K562 (cell line): Measurements from ENCODE around the gene COX15. TPM values are rescaled to one million over a fixed set of nuclear protein-coding genes. Genes with fewer than 3 reads are reported as not detected.

Experiments
- ATAC-seq: fragments of 200-7000 bp; cut with Tn5 transposase; 3 replicates; pipeline ENCODE4 v1.9.1; 2020; ENCODE audit warnings: moderate library complexity
- BruUV-seq: library from RNA; stranded (reverse); fragments of 400-500 nt; replicated peaks from 2 replicates; lab custom pipeline; 2021; lab: Mats Ljungman, UMichigan
- CTCF ChIA-PET: fragments of 300-600 bp; formaldehyde crosslinking; extraction: SDS; loops from one replicate; lab custom pipeline; 2021; ENCODE audit warnings: low intra/inter-chr PET ratio; lab: Yijun Ruan, JAX
- POLR2A ChIA-PET: fragments of 300-600, 350-650 bp; sonication (Branson Sonifier 250); formaldehyde crosslinking; extraction: SDS; loops from one replicate; lab custom pipeline; 2021; ENCODE audit warnings: antibody characterized with exemption, inconsistent platforms; lab: Yijun Ruan, JAX
- DNase-seq, 4 experiments: peaks; one replicate each; pipeline versions ENCODE4 v3.0.0 to v3.0.0-alpha.2; 2011 to 2018; ENCODE audit warnings: low spot score in 3 of 4, mixed read lengths in 3 of 4; ENCODE audit errors: extremely low read depth in 1 of 4
- FAIRE-seq: peaks from 2 replicates; lab custom pipeline; 2011; peaks lifted over from hg19 to GRCh38; lab: Jason Lieb, UNC
- H2AFZ ChIP-seq: 2 replicates; pipeline ENCODE4 v1.6.0; 2011; ENCODE audit warnings: low read depth, low read length, control low read depth, inconsistent platforms
- H3K27ac ChIP-seq: fragments of 200-600 bp; 3 replicates; pipeline ENCODE4 v1.8.0; 2011; ENCODE audit warnings: low read depth, mild to moderate bottlenecking, control low read depth, inconsistent platforms, low read length, moderate library complexity, mixed read lengths; ENCODE audit errors: extremely low read depth
- H3K27me3 ChIP-seq, 2 experiments: fragments of 300-600 bp in 1 of 2; 2 replicates in 1 of 2; 3 replicates in 1 of 2; pipeline versions ENCODE4 v1.6.0 to v1.8.0; 2011; ENCODE audit warnings: inconsistent platforms in 2 of 2, low read length in 2 of 2, mild to moderate bottlenecking in 1 of 2, mixed read lengths in 1 of 2, moderate library complexity in 1 of 2; ENCODE audit not compliant: control insufficient read depth in 2 of 2, insufficient read depth in 2 of 2
- H3K36me3 ChIP-seq: fragments of 300-600 bp; 3 replicates; pipeline ENCODE4 v1.8.0; 2011; ENCODE audit warnings: mild to moderate bottlenecking, low read length, inconsistent platforms; ENCODE audit not compliant: control insufficient read depth, insufficient read depth
- H3K4me1 ChIP-seq, 2 experiments: fragments of 200-600 bp in 1 of 2; replicated peaks in 1 of 2; 2 replicates in 1 of 2; 3 replicates in 1 of 2; pipeline versions ENCODE4 v1.5.1 to v1.8.0; 2011; ENCODE audit warnings: inconsistent platforms in 2 of 2, low read length in 2 of 2, mild to moderate bottlenecking in 1 of 2, mixed read lengths in 1 of 2, moderate library complexity in 1 of 2; ENCODE audit not compliant: control insufficient read depth in 2 of 2, insufficient read depth in 2 of 2
- H3K4me2 ChIP-seq: 2 replicates; pipeline ENCODE4 v1.6.1; 2011; ENCODE audit warnings: low read length, control low read depth, inconsistent platforms, mixed read lengths; ENCODE audit not compliant: insufficient read depth
- H3K4me3 ChIP-seq: fragments of 200-600 bp; sonication (generic), shearing (Covaris generic); 2 replicates; pipeline ENCODE4 v1.5.1; 2016; ENCODE audit warnings: control low read depth, inconsistent platforms
- H3K79me2 ChIP-seq: fragments of 200-600 bp; 3 replicates; pipeline ENCODE4 v1.8.0; 2011; ENCODE audit warnings: low read length, inconsistent platforms; ENCODE audit not compliant: control insufficient read depth, insufficient read depth
- H3K9ac ChIP-seq, 2 experiments: 2 replicates each; pipeline versions ENCODE4 v1.6.0 to v1.6.1; 2011; ENCODE audit warnings: low read depth in 2 of 2, low read length in 2 of 2, control low read depth in 1 of 2, inconsistent platforms in 1 of 2, mild to moderate bottlenecking in 1 of 2, mixed read lengths in 1 of 2; ENCODE audit not compliant: insufficient read depth in 1 of 2
- H3K9me1 ChIP-seq: one replicate; pipeline ENCODE4 v1.6.0; 2011; ENCODE audit warnings: inconsistent platforms, mild to moderate bottlenecking, low read length, moderate library complexity; ENCODE audit not compliant: control insufficient read depth, insufficient read depth
- H3K9me3 ChIP-seq: replicated peaks from 2 replicates; pipeline ENCODE4 v1.5.1; 2011; ENCODE audit warnings: low read depth, low read length, inconsistent platforms; ENCODE audit not compliant: control insufficient read depth, insufficient read depth
- H4K20me1 ChIP-seq: replicated peaks from 2 replicates; pipeline ENCODE4 v1.6.1; 2011; ENCODE audit warnings: low read length, inconsistent platforms, mixed read lengths; ENCODE audit not compliant: control insufficient read depth, insufficient read depth
- ATF4 ChIP-seq: fragments of 450-650 bp; formaldehyde crosslinking; IDR thresholded peaks from 2 replicates; pipeline ENCODE4 v1.4.0; 2022; ENCODE audit warnings: mild to moderate bottlenecking, moderate library complexity
- CREB1 ChIP-seq, 2 experiments: sonication (generic) in 1 of 2; formaldehyde crosslinking in 1 of 2; IDR thresholded peaks; 2 replicates each; pipeline versions ENCODE4 v1.6.1 to v1.8.0; 2012 to 2022; ENCODE audit warnings: inconsistent platforms in 1 of 2, mild to moderate bottlenecking in 1 of 2, missing genetic modification reagents in 1 of 2, moderate library complexity in 1 of 2
- KAT7 ChIP-seq: sonication (generic); formaldehyde crosslinking; IDR thresholded peaks from 2 replicates; pipeline ENCODE4 v1.8.0; 2022; ENCODE audit warnings: missing genetic modification reagents, mild to moderate bottlenecking, borderline replicate concordance
- KDM4B ChIP-seq, 2 experiments: fragments of 450-650 bp in 1 of 2; sonication (generic) in 1 of 2; IDR thresholded peaks; 2 replicates each; pipeline ENCODE4 v1.6.1; 2016 to 2017; ENCODE audit warnings: borderline replicate concordance in 2 of 2, antibody characterized with exemption in 1 of 2, low read depth in 1 of 2, mild to moderate bottlenecking in 1 of 2
- MCM7 ChIP-seq, 2 experiments: fragments of 450-650 bp; IDR thresholded peaks; 2 replicates each; pipeline ENCODE4 v1.6.1; 2016 to 2018
- NFXL1 ChIP-seq: fragments of 450-650 bp; formaldehyde crosslinking; IDR thresholded peaks from 2 replicates; pipeline ENCODE4 v1.4.0; 2021; ENCODE audit warnings: mild to moderate bottlenecking
- POLR2AphosphoS5 ChIP-seq: IDR thresholded peaks from 2 replicates; pipeline ENCODE4 v1.6.1; 2011; ENCODE audit warnings: mild to moderate bottlenecking, low read depth, low read length, moderate library complexity; ENCODE audit not compliant: control insufficient read depth, insufficient read depth
- POLR2H ChIP-seq: IDR thresholded peaks from 2 replicates; pipeline ENCODE4 v1.6.1; 2016; ENCODE audit warnings: missing genetic modification characterization, low read depth, mild to moderate bottlenecking, control low read depth, missing compliant biosample characterization, moderate library complexity
- PTBP1 ChIP-seq: fragments of 200-400 bp; formaldehyde crosslinking; IDR thresholded peaks from 2 replicates; pipeline ENCODE4 v1.6.1; 2017; ENCODE audit warnings: low read depth, low read length
- VEZF1 ChIP-seq: fragments of 200-800 bp; sonication (Bioruptor generic); IDR thresholded peaks from 2 replicates; pipeline ENCODE4 v1.6.1; 2017; ENCODE audit warnings: missing genetic modification characterization, missing compliant biosample characterization
- ZBTB33 ChIP-seq: sonication (generic); formaldehyde crosslinking; IDR thresholded peaks from 2 replicates; pipeline ENCODE4 v1.8.1; 2023; ENCODE audit warnings: mild to moderate bottlenecking, missing genetic modification reagents
- ZFP30 ChIP-seq: fragments of 250-450 bp; sonication (Bioruptor Pico); IDR thresholded peaks from 2 replicates; pipeline ENCODE4 v1.8.0; 2022; ENCODE audit warnings: moderate library complexity, mild to moderate bottlenecking, inconsistent platforms, borderline replicate concordance
- ZKSCAN3 ChIP-seq: fragments of 250-450 bp; sonication (Bioruptor Pico); IDR thresholded peaks from 2 replicates; pipeline ENCODE4 v1.4.0; 2020
- ZNF282 ChIP-seq: sonication (generic); formaldehyde crosslinking; IDR thresholded peaks from 2 replicates; pipeline ENCODE4 v1.8.1; 2023; ENCODE audit warnings: missing genetic modification reagents
- ZNF3 ChIP-seq: fragments of 250-450 bp; sonication (Bioruptor Pico); IDR thresholded peaks from 2 replicates; pipeline ENCODE4 v1.5.0; 2021; ENCODE audit warnings: mild to moderate bottlenecking, moderate library complexity
- ZNF589 ChIP-seq: fragments of 200-800 bp; sonication (Bioruptor generic); IDR thresholded peaks from 2 replicates; pipeline ENCODE4 v1.6.1; 2016; ENCODE audit warnings: low read depth, missing genetic modification characterization, missing compliant biosample characterization
- WGBS: fragments of 100-300 bp; shearing (Covaris generic); methylation state at CpG from one replicate; pipeline ENCODE4 v1.1.6; 2016; ENCODE audit warnings: low coverage, mixed read lengths; ENCODE audit not compliant: insufficient coverage; ENCODE audit errors: missing lambda C conversion rate; 5-methylcytosine and 5-hydroxymethylcytosine counted together
- in situ Hi-C: fragments of 300-500 bp; cut with MboI; formaldehyde crosslinking; loops from 4 replicates; pipeline ENCODE4 v1.15.0; 2018; ENCODE audit warnings: inconsistent platforms, mixed read lengths
- intact Hi-C: fragments of 100-400 bp; cut with micrococcal nuclease; formaldehyde crosslinking; loops from 2 replicates; pipeline ENCODE4 v1.14.2; 2022
- polyA plus RNA-seq, 8 experiments: library from polyadenylated mRNA; depleted of rRNA in 4 of 8; stranded (reverse) in 5 of 8; unstranded in 3 of 8; fragments of >200 nt; fragmentation: Nextera tagmentation in 2 of 8; fragmentation: Illumina TruSeq in 1 of 8; extraction: Ambion mirVana in 2 of 8; extraction: Trizol in 1 of 8; gene quantifications; 2 replicates each; pipeline versions ENCODE4 v1.2.1 to v1.2.3, GENCODE V29; 2011 to 2014; ENCODE audit warnings: inconsistent platforms in 1 of 8, missing spikeins in 1 of 8
- total RNA-seq, 7 experiments: library from RNA; depleted of rRNA in 6 of 7; stranded (reverse); fragments of >200 nt in 6 of 7; fragmentation: Illumina TruSeq in 2 of 7; extraction: Trizol in 2 of 7; gene quantifications; 2 replicates each; pipeline versions ENCODE4 v1.2.1 to v1.2.3, GENCODE V29; 2011 to 2021; ENCODE audit warnings: low replicate concordance in 1 of 7

The COX15 gene
- total and polyA plus RNA-seq, 9 of the 15 experiments (the other 6 are each of a cell fraction or from before 2014, with no cell fraction given) = 17.4 to 45.1 (median 23.7) TPM

GRCh38 chr10:99743841-99744240 is 11.9 kb upstream of the COX15 start:
- H3K27me3 ChIP-seq = no peaks in the 10 kb centered on the region
- no peaks in the 10 kb centered on the region for H3K79me2 ChIP-seq
- H3K9me3 ChIP-seq = no peaks in the 10 kb centered on the region; the same call in 1 of the 2 replicates
- no peak for TF ChIP-seq VEZF1 (CRISPR knock-in tag)
- no peak for TF ChIP-seq ZBTB33 (CRISPR knock-in tag)
- no peak for TF ChIP-seq CREB1 (IDR thresholded peaks at IDR 0.05)
- no peak for TF ChIP-seq CREB1 (CRISPR knock-in tag; IDR thresholded peaks at IDR 0.05)
- TF ChIP-seq ZNF3 (CRISPR knock-in tag) = no peak
- TF ChIP-seq ZKSCAN3 = no peak
- no peak for TF ChIP-seq KAT7 (CRISPR knock-in tag)
- TF ChIP-seq MCM7 (IDR thresholded peaks at IDR 0.05) = no peak
- no peak for TF ChIP-seq ZNF282
- TF ChIP-seq POLR2H (tag) = no peak
- no peak for TF ChIP-seq ZNF589
- no peak for TF ChIP-seq ZFP30 (CRISPR knock-in tag)
- no peak for TF ChIP-seq NFXL1 (CRISPR knock-in tag)
- TF ChIP-seq POLR2AphosphoS5 = no peak
- TF ChIP-seq ATF4 = no peak
- no peak for TF ChIP-seq KDM4B (IDR thresholded peaks at IDR 0.05; ENCODE audit: borderline replicate concordance in 2 of 2, low read depth in 1 of 2)
- no peak for TF ChIP-seq PTBP1
- no peaks in the 10 kb centered on the region for H3K4me1 ChIP-seq
- no peaks in the 10 kb centered on the region for H3K9me1 ChIP-seq
- intact Hi-C loops (no loop called here), in situ Hi-C loops (no loop called here)
- no peak overlapping the region for H3K4me2 ChIP-seq
- peaks cover 78% of the 10 kb centered on the region for H3K36me3 ChIP-seq
- ATAC-seq (no peak), DNase-seq (no peak), FAIRE-seq (no peak)
- H2AFZ ChIP-seq = no peak overlapping the region
- no TSS peak for BruUV-seq
- H3K9ac ChIP-seq = no peak overlapping the region
- H4K20me1 ChIP-seq = no peaks in the 10 kb centered on the region
- 82% methylated on average over 3 of the region's 3 CpGs for WGBS
- H3K4me3 ChIP-seq = no peak overlapping the region
- CTCF ChIA-PET = no interaction called here
- no peak overlapping the region for H3K27ac ChIP-seq
- POLR2A ChIA-PET = interaction anchor here (1.1 kb wide), 1 partner anchor 10 kb away, joined by 3 read pairs; no protein-coding TSS in a partner anchor
